MG63 (cell line): Measurements from ENCODE around the gene PUM1. TPM values are rescaled to one million over a fixed set of nuclear protein-coding genes. Genes with fewer than 3 reads are reported as not detected.
"Not testable (repeated sequence)": the region's sequence is repeated elsewhere in the genome, so short reads cannot be mapped to it uniquely, and the experiment has no call there.

Experiments used
- DNase-seq: peaks from one replicate; pipeline ENCODE4 v3.0.0-alpha.2; 2020
- H3K27me3 ChIP-seq: fragments of 250-450 bp; sonication (Bioruptor Pico); 2 replicates; pipeline ENCODE4 v1.5.1; 2020; ENCODE audit warnings: mild to moderate bottlenecking, moderate library complexity
- H3K36me3 ChIP-seq: fragments of 250-450 bp; sonication (Bioruptor Pico); 2 replicates; pipeline ENCODE4 v1.5.1; 2020; ENCODE audit warnings: mild to moderate bottlenecking, moderate library complexity
- H3K4me3 ChIP-seq: fragments of 250-450 bp; sonication (Bioruptor Pico); 2 replicates; pipeline ENCODE4 v1.5.1; 2020; ENCODE audit warnings: mild to moderate bottlenecking, moderate library complexity
- H3K9me3 ChIP-seq: fragments of 250-450 bp; sonication (Bioruptor Pico); 2 replicates; pipeline ENCODE4 v1.5.1; 2020; ENCODE audit warnings: mild to moderate bottlenecking, moderate library complexity
- total RNA-seq: library from RNA; depleted of rRNA; stranded (reverse); fragments of >200 nt; shearing (Covaris generic); gene quantifications from 2 replicates; pipeline ENCODE4 v1.2.3, GENCODE V29; 2014; ENCODE audit warnings: low replicate concordance

PUM1 gene
- total RNA-seq, 1 experiment from 2014 or later: 31.6 TPM

- no peaks in the 10 kb centered on the region for H3K27me3 ChIP-seq
- no peak for DNase-seq
- H3K4me3 ChIP-seq: no peak overlapping the region
- no peaks in the 10 kb centered on the region for H3K9me3 ChIP-seq
- H3K36me3 ChIP-seq: peaks cover 57% of the 10 kb centered on the region
These were observed 22.9 kb downstream of the PUM1 start for GRCh38 chr1:31042656-31043055.

- no peak for DNase-seq
- Histone ChIP-seq H3K36me3 (peaks cover 52% of the 10 kb centered on the region), H3K27me3 (no peaks in the 10 kb centered on the region), H3K4me3 (no peak overlapping the region), H3K9me3 (no peaks in the 10 kb centered on the region)
These were observed 24.0 kb downstream of the PUM1 start for GRCh38 chr1:31041529-31041928.

GRCh38 chr1:31040038-31040437 lies 25.5 kb downstream of the PUM1 start:
- Histone ChIP-seq H3K27me3 (no peaks in the 10 kb centered on the region), H3K36me3 (peaks cover 49% of the 10 kb centered on the region), H3K9me3 (no peaks in the 10 kb centered on the region), H3K4me3 (no peak overlapping the region)
- DNase-seq: no peak

- peaks cover 54% of the 10 kb centered on the region for H3K36me3 ChIP-seq
- H3K9me3 ChIP-seq, H3K4me3 ChIP-seq, DNase-seq, H3K27me3 ChIP-seq: not testable (repeated sequence)
These were observed 26.6 kb downstream of the PUM1 start for GRCh38 chr1:31038935-31039334.

GRCh38 chr1:31038360-31038759 lies 27.2 kb downstream of the PUM1 start:
- Histone ChIP-seq H3K36me3 (peaks cover 49% of the 10 kb centered on the region), H3K4me3 (no peak overlapping the region), H3K9me3 (no peaks in the 10 kb centered on the region), H3K27me3 (no peaks in the 10 kb centered on the region)
- DNase-seq: no peak

- no peaks in the 10 kb centered on the region for H3K27me3 ChIP-seq
- no peak overlapping the region for H3K4me3 ChIP-seq
- peaks cover 39% of the 10 kb centered on the region for H3K36me3 ChIP-seq
- DNase-seq: no peak
- H3K9me3 ChIP-seq: no peaks in the 10 kb centered on the region
These were observed 28.6 kb downstream of the PUM1 start for GRCh38 chr1:31036749-31037500.

- no peak overlapping the region for H3K4me3 ChIP-seq
- H3K27me3 ChIP-seq: no peaks in the 10 kb centered on the region
- H3K36me3 ChIP-seq: peaks cover 32% of the 10 kb centered on the region
- no peaks in the 10 kb centered on the region for H3K9me3 ChIP-seq
- no peak for DNase-seq
These were observed 31.9 kb downstream of the PUM1 start for GRCh38 chr1:31033598-31033997.

GRCh38 chr1:31032266-31032665 lies 33.3 kb downstream of the PUM1 start:
- H3K9me3 ChIP-seq: no peaks in the 10 kb centered on the region
- no peak for DNase-seq
- no peak overlapping the region for H3K4me3 ChIP-seq
- H3K36me3 ChIP-seq: peaks cover 35% of the 10 kb centered on the region
- no peaks in the 10 kb centered on the region for H3K27me3 ChIP-seq

GRCh38 chr1:31031330-31032143 lies 34.0 kb downstream of the PUM1 start:
- H3K36me3 ChIP-seq: peaks cover 39% of the 10 kb centered on the region
- H3K9me3 ChIP-seq: no peaks in the 10 kb centered on the region
- no peak for DNase-seq
- no peak overlapping the region for H3K4me3 ChIP-seq
- no peaks in the 10 kb centered on the region for H3K27me3 ChIP-seq

- H3K4me3 ChIP-seq: no peak overlapping the region
These were observed 36.5 kb downstream of the PUM1 start for GRCh38 chr1:31029026-31029425.

GRCh38 chr1:31027693-31028526 lies 37.6 kb downstream of the PUM1 start:
- DNase-seq: no peak

More at GRCh38 chr1:31029026-31029425, 36.5 kb downstream of the PUM1 start:
- Histone ChIP-seq H3K9me3 (no peaks in the 10 kb centered on the region), H3K27me3 (no peaks in the 10 kb centered on the region), H3K36me3 (peaks cover 37% of the 10 kb centered on the region)
- no peak for DNase-seq

GRCh38 chr1:31022259-31022658 lies 43.3 kb downstream of the PUM1 start:
- Histone ChIP-seq H3K9me3 (no peaks in the 10 kb centered on the region), H3K36me3 (peaks cover 44% of the 10 kb centered on the region), H3K4me3 (no peak overlapping the region), H3K27me3 (no peaks in the 10 kb centered on the region)
- DNase-seq: no peak

More at GRCh38 chr1:31027693-31028526, 37.6 kb downstream of the PUM1 start:
- H3K4me3 ChIP-seq: no peak overlapping the region
- H3K27me3 ChIP-seq: no peaks in the 10 kb centered on the region
- H3K9me3 ChIP-seq: no peaks in the 10 kb centered on the region
- peaks cover 46% of the 10 kb centered on the region for H3K36me3 ChIP-seq

GRCh38 chr1:31020007-31020790 lies 45.3 kb downstream of the PUM1 start:
- no peaks in the 10 kb centered on the region for H3K9me3 ChIP-seq
- no peak for DNase-seq
- no peak overlapping the region for H3K4me3 ChIP-seq
- H3K27me3 ChIP-seq: no peaks in the 10 kb centered on the region
- peaks cover 35% of the 10 kb centered on the region for H3K36me3 ChIP-seq

- Histone ChIP-seq H3K36me3 (peaks cover 33% of the 10 kb centered on the region), H3K27me3 (no peaks in the 10 kb centered on the region), H3K4me3 (no peak overlapping the region), H3K9me3 (no peaks in the 10 kb centered on the region)
- no peak for DNase-seq
These were observed 46.1 kb downstream of the PUM1 start for GRCh38 chr1:31019401-31019800.

- Histone ChIP-seq H3K9me3 (no peaks in the 10 kb centered on the region), H3K4me3 (no peak overlapping the region), H3K36me3 (peaks cover 19% of the 10 kb centered on the region), H3K27me3 (no peaks in the 10 kb centered on the region)
- DNase-seq: no peak
These were observed 48.6 kb downstream of the PUM1 start for GRCh38 chr1:31016868-31017267.

GRCh38 chr1:31013187-31013864 lies 52.2 kb downstream of the PUM1 start:
- H3K36me3 ChIP-seq: peaks cover 4% of the 10 kb centered on the region; the same call in 1 of the 2 replicates
- no peak overlapping the region for H3K4me3 ChIP-seq
- no peaks in the 10 kb centered on the region for H3K9me3 ChIP-seq
- no peak for DNase-seq
- no peaks in the 10 kb centered on the region for H3K27me3 ChIP-seq
